ENCODE measurements around the gene ACP6. TPM values are rescaled to one million over a fixed set of nuclear protein-coding genes. Genes with fewer than 3 reads are reported as not detected.

ACP6 gene
- total RNA-seq, 1 donor from 2014 or later: 19.2 TPM

DNA sequence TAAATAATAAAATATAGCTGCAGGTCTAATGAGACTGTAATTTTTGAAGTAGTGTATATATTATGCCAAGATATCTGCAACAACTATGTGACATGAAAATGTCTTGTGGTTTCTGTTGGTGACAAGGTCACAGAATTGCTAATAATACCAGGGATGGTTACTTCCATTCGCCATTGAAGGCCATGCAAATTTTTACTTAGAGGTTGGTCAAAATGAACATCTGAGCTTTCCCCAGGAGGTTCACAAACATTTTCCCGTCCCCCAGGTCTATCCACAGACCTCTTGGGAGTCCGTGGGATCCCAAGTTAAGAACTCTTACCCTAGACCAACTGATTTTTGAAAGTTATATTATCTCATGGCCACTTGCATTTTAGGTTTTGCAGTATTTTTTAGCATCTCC lies 66.3 kb downstream of the ACP6 start:
- H3K9me3 Mint-ChIP-seq (ENCODE audit: unreplicated experiment): no peaks in the 10 kb centered on the region
- TF ChIP-seq, protein P1, sequence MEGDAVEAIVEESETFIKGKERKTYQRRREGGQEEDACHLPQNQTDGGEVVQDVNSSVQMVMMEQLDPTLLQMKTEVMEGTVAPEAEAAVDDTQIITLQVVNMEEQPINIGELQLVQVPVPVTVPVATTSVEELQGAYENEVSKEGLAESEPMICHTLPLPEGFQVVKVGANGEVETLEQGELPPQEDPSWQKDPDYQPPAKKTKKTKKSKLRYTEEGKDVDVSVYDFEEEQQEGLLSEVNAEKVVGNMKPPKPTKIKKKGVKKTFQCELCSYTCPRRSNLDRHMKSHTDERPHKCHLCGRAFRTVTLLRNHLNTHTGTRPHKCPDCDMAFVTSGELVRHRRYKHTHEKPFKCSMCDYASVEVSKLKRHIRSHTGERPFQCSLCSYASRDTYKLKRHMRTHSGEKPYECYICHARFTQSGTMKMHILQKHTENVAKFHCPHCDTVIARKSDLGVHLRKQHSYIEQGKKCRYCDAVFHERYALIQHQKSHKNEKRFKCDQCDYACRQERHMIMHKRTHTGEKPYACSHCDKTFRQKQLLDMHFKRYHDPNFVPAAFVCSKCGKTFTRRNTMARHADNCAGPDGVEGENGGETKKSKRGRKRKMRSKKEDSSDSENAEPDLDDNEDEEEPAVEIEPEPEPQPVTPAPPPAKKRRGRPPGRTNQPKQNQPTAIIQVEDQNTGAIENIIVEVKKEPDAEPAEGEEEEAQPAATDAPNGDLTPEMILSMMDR (IDR thresholded peaks at IDR 0.05; ENCODE audit: unreplicated experiment): no peak
- peaks cover 11% of the 10 kb centered on the region for H3K4me1 Mint-ChIP-seq (ENCODE audit: unreplicated experiment)
- DNase-seq (ENCODE audit: low spot score): no peak
- H3K36me3 Mint-ChIP-seq (ENCODE audit: low read depth, unreplicated experiment): peaks cover 10% of the 10 kb centered on the region
- no peak overlapping the region for H3K4me3 Mint-ChIP-seq (ENCODE audit: unreplicated experiment)
- no peak overlapping the region for H3K27ac Mint-ChIP-seq (ENCODE audit: unreplicated experiment)
- H3K27me3 Mint-ChIP-seq (ENCODE audit: unreplicated experiment): peaks cover 1% of the 10 kb centered on the region

DNA sequence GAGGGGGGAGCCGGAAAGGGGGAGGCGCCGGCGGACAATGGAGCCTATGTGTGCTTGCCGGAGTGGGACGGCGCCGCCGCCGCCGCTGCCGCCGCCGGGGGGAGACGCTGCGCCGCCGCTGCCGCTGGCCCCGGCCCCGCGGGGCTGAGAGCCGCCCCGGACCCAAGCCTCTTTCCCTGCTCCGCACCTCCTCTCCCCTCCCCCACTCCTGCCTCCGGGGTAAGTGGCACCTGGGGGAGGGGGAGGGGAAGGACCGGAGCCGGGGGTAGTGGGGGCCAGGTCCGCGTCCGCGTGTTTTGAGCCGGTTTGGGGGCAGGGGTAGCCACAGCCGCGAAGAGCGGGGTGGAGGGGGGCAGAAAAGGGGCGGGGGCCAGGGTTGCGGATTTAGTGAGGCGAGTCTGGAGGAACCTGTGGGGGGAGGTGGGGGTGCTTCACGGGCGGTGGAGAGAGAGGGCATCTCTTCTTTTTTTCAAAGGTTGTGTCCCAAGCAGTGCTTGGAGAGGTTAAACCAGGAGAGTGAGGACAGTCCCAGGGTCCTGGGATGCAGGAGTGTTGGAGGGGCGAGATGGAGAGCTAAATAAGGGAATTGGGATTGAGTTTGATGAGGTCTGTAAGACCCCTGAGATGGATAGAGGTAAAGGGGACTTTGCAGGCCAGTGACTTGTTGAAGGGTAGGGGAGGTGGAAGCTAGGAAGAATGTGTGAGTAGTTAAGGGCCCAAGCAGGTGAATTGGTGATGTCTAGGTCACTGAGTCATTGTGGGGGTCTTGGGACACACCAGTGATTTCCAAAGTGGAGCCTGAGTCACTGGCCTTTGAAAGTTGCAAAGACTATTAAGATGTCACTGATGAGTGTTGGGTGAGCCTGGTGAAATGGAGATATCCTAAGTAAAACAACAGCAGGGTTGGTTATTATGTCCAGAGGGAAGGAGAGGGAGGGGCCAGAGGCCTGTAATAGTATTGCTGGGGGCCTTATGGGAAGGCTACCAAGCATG lies 69.9 kb downstream of the ACP6 start:
- peak overlapping the region; percentile 61 for H3K27ac Mint-ChIP-seq (ENCODE audit: unreplicated experiment)
- TF ChIP-seq, protein P1 (IDR thresholded peaks at IDR 0.05; ENCODE audit: unreplicated experiment): no peak
- no peaks in the 10 kb centered on the region for H3K9me3 Mint-ChIP-seq (ENCODE audit: unreplicated experiment)
- H3K27me3 Mint-ChIP-seq (ENCODE audit: unreplicated experiment): peaks cover 1% of the 10 kb centered on the region
- H3K4me1 Mint-ChIP-seq (ENCODE audit: unreplicated experiment): peaks cover 17% of the 10 kb centered on the region
- H3K4me3 Mint-ChIP-seq (ENCODE audit: unreplicated experiment): peak overlapping the region; percentile 97
- no peak for DNase-seq (ENCODE audit: low spot score)
- no peaks in the 10 kb centered on the region for H3K36me3 Mint-ChIP-seq (ENCODE audit: low read depth, unreplicated experiment)

DNA sequence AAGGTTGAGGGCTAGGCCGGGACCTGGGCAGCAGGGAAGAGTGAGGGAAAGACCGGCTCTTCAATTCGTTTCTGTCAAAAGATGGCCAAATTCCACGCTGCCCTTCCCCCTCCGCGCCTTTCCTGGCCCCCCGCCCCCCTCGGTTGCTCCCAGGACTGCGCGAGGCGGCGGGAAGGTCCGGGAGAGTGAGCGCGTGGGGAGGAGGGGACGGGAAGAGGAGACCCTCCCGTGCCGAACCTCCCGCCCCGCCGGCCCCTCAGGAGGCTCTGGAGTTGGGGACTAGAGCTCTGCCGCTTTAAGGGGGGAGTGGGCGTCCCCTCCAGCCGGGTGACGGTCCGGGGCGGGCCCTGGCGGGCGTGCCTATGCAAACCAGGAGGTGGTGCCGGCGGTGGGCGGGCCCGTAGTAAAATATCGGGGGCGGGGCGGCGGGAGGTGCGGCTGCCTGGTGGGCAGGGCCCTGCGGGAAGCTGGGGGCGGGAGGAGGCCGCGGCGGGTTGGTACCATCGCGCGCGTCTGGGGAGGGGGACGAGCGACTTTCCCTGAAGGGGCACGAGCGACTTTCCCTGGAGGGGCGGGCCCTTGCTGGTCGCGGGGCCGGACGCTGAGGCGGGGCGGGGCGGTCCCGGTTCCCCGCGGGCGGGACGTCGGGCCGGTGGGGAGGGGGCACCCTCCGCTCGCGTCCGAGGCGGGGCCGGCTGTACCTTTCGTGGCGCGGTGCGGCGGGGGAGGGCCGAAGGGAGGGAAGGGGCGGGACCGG lies 70.8 kb downstream of the ACP6 start:
- no peaks in the 10 kb centered on the region for H3K36me3 Mint-ChIP-seq (ENCODE audit: low read depth, unreplicated experiment)
- peak overlapping the region; percentile 74 for H3K27ac Mint-ChIP-seq (ENCODE audit: unreplicated experiment)
- peak overlapping the region; percentile 91 for H3K4me3 Mint-ChIP-seq (ENCODE audit: unreplicated experiment)
- H3K4me1 Mint-ChIP-seq (ENCODE audit: unreplicated experiment): peaks cover 17% of the 10 kb centered on the region
- DNase-seq (ENCODE audit: low spot score): peak; percentile 98
- H3K9me3 Mint-ChIP-seq (ENCODE audit: unreplicated experiment): no peaks in the 10 kb centered on the region
- peaks cover 1% of the 10 kb centered on the region for H3K27me3 Mint-ChIP-seq (ENCODE audit: unreplicated experiment)
- TF ChIP-seq, protein P1 (IDR thresholded peaks at IDR 0.05; ENCODE audit: unreplicated experiment): no peak

DNA sequence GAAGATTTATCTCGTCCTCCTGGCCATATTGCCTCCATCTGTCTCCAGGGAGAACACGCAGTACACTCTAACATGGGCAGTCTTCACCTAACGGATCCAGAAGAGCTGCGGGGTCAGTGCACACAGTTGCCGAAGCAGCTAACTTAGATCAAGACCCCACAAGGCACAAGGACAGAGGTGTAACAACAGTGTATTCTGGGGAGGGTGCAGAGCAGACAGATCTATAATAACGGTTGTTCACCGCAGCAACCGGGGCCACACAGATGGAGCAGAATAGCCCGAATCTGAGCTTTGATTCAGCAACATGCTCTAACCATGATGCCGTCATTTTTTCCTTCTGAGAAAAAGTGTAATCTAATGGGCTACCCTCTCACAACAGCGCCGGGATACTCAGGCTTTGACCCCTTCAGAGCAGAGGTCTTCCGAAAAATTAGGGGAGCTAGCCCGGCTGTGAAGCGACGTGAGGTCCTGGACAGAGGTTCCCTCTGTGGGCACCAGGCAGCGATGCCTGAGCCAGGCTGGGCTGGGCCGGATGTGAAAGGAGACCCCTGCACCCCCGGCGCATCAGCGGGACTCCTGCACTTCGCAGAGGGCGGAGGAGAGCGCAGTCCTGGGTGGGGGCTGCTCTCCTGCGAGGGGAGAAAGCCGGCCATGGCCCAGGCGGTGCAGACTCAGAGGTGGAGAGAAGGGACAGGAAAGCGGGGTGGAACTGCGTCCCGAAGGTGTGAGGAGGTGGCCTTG lies 71.5 kb downstream of the ACP6 start:
- H3K4me1 Mint-ChIP-seq (ENCODE audit: unreplicated experiment): peaks cover 17% of the 10 kb centered on the region
- H3K27me3 Mint-ChIP-seq (ENCODE audit: unreplicated experiment): peaks cover 1% of the 10 kb centered on the region
- H3K9me3 Mint-ChIP-seq (ENCODE audit: unreplicated experiment): no peaks in the 10 kb centered on the region
- H3K27ac Mint-ChIP-seq (ENCODE audit: unreplicated experiment): peak overlapping the region; percentile 74
- peak overlapping the region; percentile 91 for H3K4me3 Mint-ChIP-seq (ENCODE audit: unreplicated experiment)
- H3K36me3 Mint-ChIP-seq (ENCODE audit: low read depth, unreplicated experiment): no peaks in the 10 kb centered on the region
- TF ChIP-seq, protein P1 (IDR thresholded peaks at IDR 0.05; ENCODE audit: unreplicated experiment): no peak
- DNase-seq (ENCODE audit: low spot score): peak; percentile 47
